ENCODE measurements around the gene NACC2. TPM values are rescaled to one million over a fixed set of nuclear protein-coding genes. Genes with fewer than 3 reads are reported as not detected.

The NACC2 gene
- total and polyA plus RNA-seq, 10 of the 15 experiments (the other 5 are each of a cell fraction or from before 2014, with no cell fraction given) = 0.66 to 14.7 (median 3.5) TPM

DNA sequence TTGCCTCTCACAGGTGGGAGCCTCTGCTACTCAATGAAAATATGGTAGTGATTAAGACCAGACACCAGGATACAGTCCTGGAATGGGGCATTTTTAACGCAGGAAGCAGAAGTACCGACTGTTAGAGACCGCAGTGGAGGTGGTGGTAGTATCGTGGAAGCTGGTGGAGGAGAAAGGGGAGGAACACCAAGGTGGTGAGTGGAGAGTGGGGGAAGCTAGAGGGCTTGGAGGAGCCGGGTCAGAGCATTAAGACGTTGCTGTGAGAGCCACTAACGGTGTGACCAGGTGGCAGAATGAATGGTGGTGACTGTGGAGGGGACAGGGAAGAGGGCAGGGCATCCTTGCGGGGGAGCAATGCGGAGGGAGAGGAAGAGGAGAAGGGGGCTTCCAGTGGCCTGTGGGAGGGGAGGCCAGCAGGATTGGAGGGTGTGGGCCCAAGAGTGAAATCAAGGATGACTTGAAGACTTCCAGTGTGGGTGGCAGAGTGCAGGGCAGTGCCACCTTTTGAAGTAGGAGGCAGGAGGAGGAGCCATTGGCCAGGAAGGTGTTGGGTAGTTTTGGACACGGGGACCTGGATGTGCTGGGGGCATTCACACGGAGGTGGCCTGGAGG, 132.3 kb downstream of the NACC2 start (continued):
- TF ChIP-seq, protein P1, sequence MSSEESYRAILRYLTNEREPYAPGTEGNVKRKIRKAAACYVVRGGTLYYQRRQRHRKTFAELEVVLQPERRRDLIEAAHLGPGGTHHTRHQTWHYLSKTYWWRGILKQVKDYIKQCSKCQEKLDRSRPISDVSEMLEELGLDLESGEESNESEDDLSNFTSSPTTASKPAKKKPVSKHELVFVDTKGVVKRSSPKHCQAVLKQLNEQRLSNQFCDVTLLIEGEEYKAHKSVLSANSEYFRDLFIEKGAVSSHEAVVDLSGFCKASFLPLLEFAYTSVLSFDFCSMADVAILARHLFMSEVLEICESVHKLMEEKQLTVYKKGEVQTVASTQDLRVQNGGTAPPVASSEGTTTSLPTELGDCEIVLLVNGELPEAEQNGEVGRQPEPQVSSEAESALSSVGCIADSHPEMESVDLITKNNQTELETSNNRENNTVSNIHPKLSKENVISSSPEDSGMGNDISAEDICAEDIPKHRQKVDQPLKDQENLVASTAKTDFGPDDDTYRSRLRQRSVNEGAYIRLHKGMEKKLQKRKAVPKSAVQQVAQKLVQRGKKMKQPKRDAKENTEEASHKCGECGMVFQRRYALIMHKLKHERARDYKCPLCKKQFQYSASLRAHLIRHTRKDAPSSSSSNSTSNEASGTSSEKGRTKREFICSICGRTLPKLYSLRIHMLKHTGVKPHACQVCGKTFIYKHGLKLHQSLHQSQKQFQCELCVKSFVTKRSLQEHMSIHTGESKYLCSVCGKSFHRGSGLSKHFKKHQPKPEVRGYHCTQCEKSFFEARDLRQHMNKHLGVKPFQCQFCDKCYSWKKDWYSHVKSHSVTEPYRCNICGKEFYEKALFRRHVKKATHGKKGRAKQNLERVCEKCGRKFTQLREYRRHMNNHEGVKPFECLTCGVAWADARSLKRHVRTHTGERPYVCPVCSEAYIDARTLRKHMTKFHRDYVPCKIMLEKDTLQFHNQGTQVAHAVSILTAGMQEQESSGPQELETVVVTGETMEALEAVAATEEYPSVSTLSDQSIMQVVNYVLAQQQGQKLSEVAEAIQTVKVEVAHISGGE (CRISPR knock-in tag; IDR thresholded peaks at IDR 0.05) = no peak

DNA sequence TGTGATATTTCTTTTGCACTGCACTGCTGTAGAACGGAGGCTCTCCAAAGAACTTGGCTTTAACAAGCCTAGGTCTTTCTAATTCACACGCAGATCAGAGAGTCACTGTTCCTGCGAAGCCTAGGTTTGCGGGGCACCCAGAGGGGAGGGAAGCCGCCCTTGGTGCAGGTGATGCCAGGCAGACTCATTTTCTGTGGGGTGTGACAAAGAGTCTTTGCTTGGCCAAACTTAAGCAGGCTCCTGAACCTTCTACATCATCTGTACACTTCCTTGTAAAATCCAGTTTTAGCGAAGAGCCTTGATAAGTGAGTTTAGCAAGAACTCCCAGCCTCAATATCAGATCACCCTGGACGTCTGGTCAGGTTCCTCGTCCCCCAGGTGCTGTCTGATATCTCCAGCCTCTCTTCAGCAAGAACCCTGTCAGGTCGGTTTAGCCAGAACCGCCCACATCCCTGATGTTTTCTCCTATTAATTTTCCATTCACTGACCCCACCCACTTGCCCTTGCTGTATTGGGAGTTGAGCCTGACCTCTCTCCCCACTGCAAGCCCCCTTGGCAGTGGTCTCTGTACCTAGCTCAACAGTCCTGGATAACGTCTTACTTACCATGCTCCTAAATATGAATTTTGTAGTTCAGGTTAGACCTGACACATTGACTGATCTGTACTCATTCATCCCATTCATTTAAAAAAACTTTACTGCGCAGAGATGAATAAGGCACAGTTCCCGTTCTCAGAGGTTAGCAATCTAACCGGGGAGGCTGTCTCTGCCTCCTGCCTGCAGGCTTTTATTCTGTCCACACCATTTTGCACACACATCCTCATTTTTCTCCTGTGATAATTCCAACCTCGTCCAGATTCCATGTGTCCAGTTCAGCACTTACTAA, 133.0 kb downstream of the NACC2 start:
- in situ Hi-C loops (cut with MboI) = loop anchor here (5.0 kb wide), 1 partner anchor 160 kb away; no protein-coding TSS in a partner anchor
- no peak overlapping the region for H3K9ac ChIP-seq (ENCODE audit: control insufficient read depth, insufficient read depth, low read length)
- H3K9me3 ChIP-seq (replicated peaks; ENCODE audit: control insufficient read depth, insufficient read depth, low read length) = no peaks in the 10 kb centered on the region
- RAD21 ChIA-PET (ENCODE audit: unreplicated experiment) = interaction anchor here (1.1 to 2.8 kb wide), 2 partner anchors 145 to 147 kb away, joined by 4 to 9 read pairs; no protein-coding TSS in a partner anchor
- H3K27ac ChIP-seq (ENCODE audit: control insufficient read depth, insufficient read depth) = no peak overlapping the region
- ATAC-seq (no peak), FAIRE-seq (no peak), DNase-seq (ENCODE audit: low read depth, low spot score) (no peak)
- no peak overlapping the region for H2AFZ ChIP-seq (ENCODE audit: control insufficient read depth, low read depth, low read length)
- peaks cover 4% of the 10 kb centered on the region; the same call in 1 of the 2 replicates for H4K20me1 ChIP-seq (ENCODE audit: control insufficient read depth, insufficient read depth)
- intact Hi-C loops (cut with micrococcal nuclease; ENCODE audit: unreplicated experiment) = loop anchor here (5.0 to 10.0 kb wide), 2 partner anchors 55 to 323 kb away; partner anchors contain the start of gene CAMSAP1
- POLR2A ChIA-PET = interaction anchor here (1.4 kb wide), 1 partner anchor 156 kb away, joined by 3 read pairs; no protein-coding TSS in a partner anchor
- no peaks in the 10 kb centered on the region; a peak in 1 of 4 replicates for H3K27me3 ChIP-seq (replicated peaks in 1 of 2; ENCODE audit: control insufficient read depth in 2 of 2, insufficient read depth in 2 of 2, low read length in 1 of 2)
- WGBS (ENCODE audit: insufficient coverage, insufficient replicate concordance, low lambda C conversion rate, missing lambda C conversion rate) = 44% methylated on average over 15 of the region's 15 CpGs
- no TSS peak for BruUV-seq (replicated peaks)
- H3K4me3 ChIP-seq = no peak overlapping the region
- SMC1A ChIA-PET (ENCODE audit: uncharacterized antibody, unreplicated experiment) = interaction anchor here (1.0 to 2.1 kb wide), 2 partner anchors 144 to 160 kb away, joined by 3 to 6 read pairs; no protein-coding TSS in a partner anchor
- CTCF ChIA-PET = interaction anchor here (1.8 kb wide), 1 partner anchor 161 kb away, joined by 5 read pairs; no protein-coding TSS in a partner anchor
- H3K79me2 ChIP-seq (ENCODE audit: control insufficient read depth, insufficient read depth, low read length) = peaks cover 31% of the 10 kb centered on the region
- H3K36me3 ChIP-seq (ENCODE audit: control insufficient read depth in 2 of 2, insufficient read depth in 2 of 2, low read length in 1 of 2) = no peaks in the 10 kb centered on the region
- H3K4me1 ChIP-seq (ENCODE audit: control insufficient read depth, insufficient read depth, low read length) = peaks cover 9% of the 10 kb centered on the region
- H3K4me2 ChIP-seq (ENCODE audit: control insufficient read depth, insufficient read depth) = 0 out of 2 replicates have a peak overlapping the region, but pooled peaks have one; percentile 10
- TF ChIP-seq, protein P2, sequence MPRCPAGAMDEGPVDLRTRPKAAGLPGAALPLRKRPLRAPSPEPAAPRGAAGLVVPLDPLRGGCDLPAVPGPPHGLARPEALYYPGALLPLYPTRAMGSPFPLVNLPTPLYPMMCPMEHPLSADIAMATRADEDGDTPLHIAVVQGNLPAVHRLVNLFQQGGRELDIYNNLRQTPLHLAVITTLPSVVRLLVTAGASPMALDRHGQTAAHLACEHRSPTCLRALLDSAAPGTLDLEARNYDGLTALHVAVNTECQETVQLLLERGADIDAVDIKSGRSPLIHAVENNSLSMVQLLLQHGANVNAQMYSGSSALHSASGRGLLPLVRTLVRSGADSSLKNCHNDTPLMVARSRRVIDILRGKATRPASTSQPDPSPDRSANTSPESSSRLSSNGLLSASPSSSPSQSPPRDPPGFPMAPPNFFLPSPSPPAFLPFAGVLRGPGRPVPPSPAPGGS (IDR thresholded peaks at IDR 0.05; ENCODE audit: borderline replicate concordance, insufficient read depth, low read depth, low read length, poor library complexity, severe bottlenecking) = no peak
- TF ChIP-seq ZNF274 (IDR thresholded peaks at IDR 0.05; ENCODE audit: insufficient read depth, insufficient read length) (no peak), PAX5 (IDR thresholded peaks at IDR 0.05; ENCODE audit: borderline replicate concordance, low read depth, low read length) (no peak), GABPA (IDR thresholded peaks at IDR 0.05; ENCODE audit: low read depth) (no peak), ZNF384 (IDR thresholded peaks at IDR 0.05; ENCODE audit: borderline replicate concordance, low read depth, low read length) (no peak), EGR1 (IDR thresholded peaks at IDR 0.05; ENCODE audit: borderline replicate concordance in 1 of 2, low read depth in 2 of 2, low read length in 2 of 2) (no peak), ZNF622 (IDR thresholded peaks at IDR 0.05) (no peak), SPI1 (IDR thresholded peaks at IDR 0.05; ENCODE audit: borderline replicate concordance, insufficient read depth, low read depth, low read length) (no peak), YBX1 (IDR thresholded peaks at IDR 0.05) (no peak), STAT3 (IDR thresholded peaks at IDR 0.05; ENCODE audit: low read depth, low read length) (no peak), TAF1 (IDR thresholded peaks at IDR 0.05; ENCODE audit: borderline replicate concordance, low read depth, low read length) (no peak), TBL1XR1 (IDR thresholded peaks at IDR 0.05; ENCODE audit: low read depth, low read length) (no peak)

All from GM12878 (cell line).